Measurements from ENCODE around the gene CELF4. TPM values are rescaled to one million over a fixed set of nuclear protein-coding genes. Genes with fewer than 3 reads are reported as not detected.

CELF4 gene
- total and polyA plus RNA-seq, 10 of the 15 experiments (the other 5 are each of a cell fraction or from before 2014, with no cell fraction given), result 0.03 to 0.32 TPM; not detected in 8

DNA sequence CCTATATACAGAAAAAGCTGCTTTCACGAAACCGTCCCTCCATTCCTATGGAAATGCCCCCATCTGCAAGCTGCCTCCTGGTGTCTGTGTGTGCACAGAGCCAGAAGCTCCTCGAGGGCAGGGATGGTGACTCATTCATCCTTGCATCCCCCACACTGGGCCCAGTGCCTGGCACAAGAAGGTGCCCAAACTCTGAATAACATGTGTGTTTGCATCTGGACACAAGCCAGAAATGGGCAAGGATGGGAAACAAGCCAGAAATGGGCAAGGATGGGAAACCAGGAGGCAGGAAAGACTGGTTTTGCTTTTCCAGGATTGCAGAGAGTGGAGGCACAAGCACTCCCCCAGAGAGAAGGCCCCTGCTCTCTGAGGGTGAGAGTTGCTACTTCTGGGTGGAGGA lies 313.9 kb downstream of the CELF4 start (continued):
- TF ChIP-seq BMI1 (IDR thresholded peaks at IDR 0.05; ENCODE audit: borderline replicate concordance) (no peak), IRF3 (IDR thresholded peaks at IDR 0.05) (no peak), EGR1 (IDR thresholded peaks at IDR 0.05; ENCODE audit: borderline replicate concordance in 1 of 2, low read depth in 2 of 2, low read length in 2 of 2) (no peak), JUND (IDR thresholded peaks at IDR 0.05; ENCODE audit: low read depth, low read length) (no peak)

- CTCF ChIA-PET, result interaction anchor here (1.2 kb wide), 1 partner anchor 308 kb away, joined by 3 read pairs; no protein-coding TSS in a partner anchor
- FAIRE-seq (no peak), DNase-seq (ENCODE audit: low read depth, low spot score) (no peak), ATAC-seq (no peak)
- in situ Hi-C loops (cut with MboI) (no loop called here), intact Hi-C loops (cut with micrococcal nuclease; ENCODE audit: unreplicated experiment) (no loop called here)
- 11% methylated on average over 6 of the region's 6 CpGs for WGBS (ENCODE audit: insufficient coverage, insufficient replicate concordance, low lambda C conversion rate, missing lambda C conversion rate)
- Histone ChIP-seq H3K36me3 (ENCODE audit: control insufficient read depth in 2 of 2, insufficient read depth in 2 of 2, low read length in 1 of 2) (no peaks in the 10 kb centered on the region), H2AFZ (ENCODE audit: control insufficient read depth, low read depth, low read length) (no peak overlapping the region), H3K27ac (ENCODE audit: control insufficient read depth, insufficient read depth) (no peak overlapping the region), H3K27me3 (replicated peaks in 1 of 2; ENCODE audit: control insufficient read depth in 2 of 2, insufficient read depth in 2 of 2, low read length in 1 of 2) (peaks cover 2 to 9% of the 10 kb centered on the region in 2 experiments), H3K9me3 (replicated peaks; ENCODE audit: control insufficient read depth, insufficient read depth, low read length) (no peaks in the 10 kb centered on the region), H3K4me2 (ENCODE audit: control insufficient read depth, insufficient read depth) (no peak overlapping the region), H3K79me2 (ENCODE audit: control insufficient read depth, insufficient read depth, low read length) (no peaks in the 10 kb centered on the region), H3K4me3 (no peak overlapping the region), H3K4me1 (ENCODE audit: control insufficient read depth, insufficient read depth, low read length) (no peaks in the 10 kb centered on the region), H4K20me1 (ENCODE audit: control insufficient read depth, insufficient read depth) (no peaks in the 10 kb centered on the region), H3K9ac (ENCODE audit: control insufficient read depth, insufficient read depth, low read length) (no peak overlapping the region)
- POLR2A ChIA-PET, result interaction anchor here (0.6 kb wide), 1 partner anchor 84 kb away, joined by 3 read pairs; no protein-coding TSS in a partner anchor
- no TSS peak for BruUV-seq (replicated peaks)
- RAD21 ChIA-PET (ENCODE audit: unreplicated experiment), result no interaction called here
- SMC1A ChIA-PET (ENCODE audit: uncharacterized antibody, unreplicated experiment), result no interaction called here
- TF ChIP-seq, protein P1, sequence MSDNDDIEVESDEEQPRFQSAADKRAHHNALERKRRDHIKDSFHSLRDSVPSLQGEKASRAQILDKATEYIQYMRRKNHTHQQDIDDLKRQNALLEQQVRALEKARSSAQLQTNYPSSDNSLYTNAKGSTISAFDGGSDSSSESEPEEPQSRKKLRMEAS (IDR thresholded peaks at IDR 0.05; ENCODE audit: low read depth, low read length), result no peak
- no peak for TF ChIP-seq SMC3 (IDR thresholded peaks at IDR 0.05; ENCODE audit: borderline replicate concordance, low read length)
- no peak for TF ChIP-seq HDGF (IDR thresholded peaks at IDR 0.05)
- TF ChIP-seq EED (IDR thresholded peaks at IDR 0.05; ENCODE audit: low read depth), result no peak
- TF ChIP-seq E2F8 (IDR thresholded peaks at IDR 0.05; ENCODE audit: low read depth, partially characterized antibody), result no peak
- no peak for TF ChIP-seq ZNF687 (IDR thresholded peaks at IDR 0.05)
- TF ChIP-seq PML (IDR thresholded peaks at IDR 0.05; ENCODE audit: low read length), result no peak
- no peak for TF ChIP-seq KDM1A (IDR thresholded peaks at IDR 0.05; ENCODE audit: borderline replicate concordance)
- no peak for TF ChIP-seq NR2C1 (IDR thresholded peaks at IDR 0.05)
Observed at GRCh38 chr18:37249895-37250618, 315.5 kb downstream of the CELF4 start.

All from GM12878 (cell line).